Mesendoderm (in vitro differentiated cells): ENCODE measurements around the gene JPH2.
"Not testable (repeated sequence)": the region's sequence is repeated elsewhere in the genome, so short reads cannot be mapped to it uniquely, and the experiment has no call there.

Experiments
- DNase-seq: peaks from one replicate; pipeline ENCODE4 v3.0.0; 2013
- H2AK5ac ChIP-seq: 2 replicates; pipeline ENCODE4 v1.6.1; 2013; ENCODE audit warnings: low read length, inconsistent platforms
- H2BK120ac ChIP-seq: 2 replicates; pipeline ENCODE4 v1.6.1; 2013; ENCODE audit warnings: low read depth, mild to moderate bottlenecking, low read length, moderate library complexity, mixed read lengths
- H2BK15ac ChIP-seq: replicated peaks from 2 replicates; pipeline ENCODE4 v1.6.1; 2013; ENCODE audit warnings: low read depth, mild to moderate bottlenecking, moderate library complexity
- H2BK5ac ChIP-seq: 2 replicates; pipeline ENCODE4 v1.6.1; 2013; ENCODE audit warnings: low read length, inconsistent platforms
- H3K18ac ChIP-seq: 2 replicates; pipeline ENCODE4 v1.6.1; 2013; ENCODE audit warnings: mild to moderate bottlenecking, low read length, mixed read lengths
- H3K23ac ChIP-seq: one replicate; pipeline ENCODE4 v1.6.1; 2013; ENCODE audit warnings: low read length
- H3K27ac ChIP-seq: 2 replicates; pipeline ENCODE4 v1.5.1; 2013; ENCODE audit warnings: low read depth, mild to moderate bottlenecking, inconsistent platforms, low read length, moderate library complexity
- H3K27me3 ChIP-seq: 2 replicates; pipeline ENCODE4 v1.6.1; 2013; ENCODE audit warnings: low read length, control low read depth, mild to moderate bottlenecking, inconsistent platforms; ENCODE audit not compliant: insufficient read depth, poor library complexity
- H3K36me3 ChIP-seq: 2 replicates; pipeline ENCODE4 v1.6.1; 2013; ENCODE audit warnings: low read length, inconsistent platforms; ENCODE audit not compliant: control insufficient read depth, insufficient read depth
- H3K4ac ChIP-seq: one replicate; pipeline ENCODE4 v1.6.1; 2013; ENCODE audit warnings: low read depth, mild to moderate bottlenecking, low read length, moderate library complexity
- H3K4me1 ChIP-seq: 2 replicates; pipeline ENCODE4 v1.6.1; 2013; ENCODE audit warnings: low read depth, low read length, inconsistent platforms; ENCODE audit not compliant: control insufficient read depth
- H3K4me2 ChIP-seq: 2 replicates; pipeline ENCODE4 v1.6.1; 2013; ENCODE audit warnings: low read length
- H3K4me3 ChIP-seq: 2 replicates; pipeline ENCODE4 v1.5.1; 2013; ENCODE audit warnings: mild to moderate bottlenecking, low read length
- H3K56ac ChIP-seq: one replicate; pipeline ENCODE4 v1.6.1; 2013; ENCODE audit warnings: low read length
- H3K79me1 ChIP-seq: 2 replicates; pipeline ENCODE4 v1.6.1; 2013; ENCODE audit warnings: low read length, inconsistent platforms
- H3K79me2 ChIP-seq: 2 replicates; pipeline ENCODE4 v1.6.1; 2013; ENCODE audit warnings: mild to moderate bottlenecking, low read length; ENCODE audit not compliant: control insufficient read depth, insufficient read depth
- H3K9ac ChIP-seq: 2 replicates; pipeline ENCODE4 v1.6.1; 2013; ENCODE audit warnings: low read length, inconsistent platforms
- H4K5ac ChIP-seq: one replicate; pipeline ENCODE4 v1.6.1; 2013; ENCODE audit warnings: low read length
- H4K8ac ChIP-seq: one replicate; pipeline ENCODE4 v1.6.1; 2013; ENCODE audit warnings: low read depth, mild to moderate bottlenecking, control low read depth, low read length, moderate library complexity
- WGBS: extraction: QIAGEN DNeasy Blood & Tissue Kit; methylation state at CpG from one replicate; pipeline ENCODE4 v1.1.7; 2013; ENCODE audit warnings: low lambda C conversion rate, missing lambda C conversion rate; ENCODE audit not compliant: insufficient coverage; ENCODE audit errors: extremely low coverage; 5-methylcytosine and 5-hydroxymethylcytosine counted together

JPH2 gene

DNA sequence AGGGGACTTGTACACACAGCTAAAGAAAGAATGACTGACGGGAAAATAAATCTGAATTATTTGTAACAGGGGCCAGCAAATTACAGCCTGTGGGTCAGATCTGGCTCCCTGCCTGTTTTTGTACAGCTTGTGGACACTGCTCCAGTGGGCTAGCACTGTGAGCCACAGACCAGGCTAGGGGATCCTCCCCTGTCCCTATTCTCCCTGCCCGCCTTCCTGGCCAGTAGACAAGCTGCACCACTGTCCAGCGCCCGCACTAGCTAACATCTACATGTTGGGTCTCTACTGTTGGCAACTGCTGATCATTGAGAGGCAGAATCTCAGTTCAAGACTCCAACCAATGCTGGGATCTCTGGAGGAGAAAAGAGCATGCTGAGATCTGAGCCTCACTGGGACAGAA, 12.9 kb upstream of the JPH2 start:
- Histone ChIP-seq H3K4ac (no peak overlapping the region), H4K8ac (no peak overlapping the region), H3K4me1 (no peaks in the 10 kb centered on the region), H3K9ac (no peak overlapping the region), H3K23ac (no peak overlapping the region), H2BK15ac (no peak overlapping the region), H2BK120ac (no peak overlapping the region), H3K27me3 (no peaks in the 10 kb centered on the region), H3K18ac (no peak overlapping the region), H4K5ac (no peak overlapping the region), H3K79me2 (peaks cover 2% of the 10 kb centered on the region), H3K79me1 (peaks cover 3% of the 10 kb centered on the region), H3K27ac (no peak overlapping the region), H3K36me3 (peaks cover 4% of the 10 kb centered on the region), H3K4me2 (no peak overlapping the region), H2BK5ac (no peak overlapping the region), H2AK5ac (no peak overlapping the region), H3K56ac (no peak overlapping the region), H3K4me3 (no peak overlapping the region)
- WGBS: no CpG with 5 or more reads among the region's 4 CpGs
- DNase-seq: no peak

DNA sequence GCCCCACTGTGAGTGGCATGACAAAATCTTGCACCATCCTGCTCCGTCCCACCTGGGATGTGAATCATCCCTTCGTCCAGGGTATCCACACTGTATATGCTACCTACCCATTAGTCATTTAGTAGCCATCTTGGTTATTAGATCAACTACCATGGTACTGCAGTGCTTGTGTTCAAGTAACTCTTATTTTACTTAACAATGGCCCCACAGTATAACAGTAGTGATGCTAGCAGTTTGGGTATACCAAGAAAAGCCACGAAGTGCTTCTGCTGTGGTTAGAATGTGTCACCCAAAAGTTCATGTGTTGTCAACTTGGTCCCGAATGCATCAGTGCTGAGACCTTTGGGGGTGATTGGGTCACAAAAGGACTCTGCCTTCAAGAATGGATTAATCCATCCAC, 11.9 kb upstream of the JPH2 start:
- WGBS: no CpG with 5 or more reads among the region's 4 CpGs
- no peak overlapping the region for H2AK5ac ChIP-seq
- H3K23ac ChIP-seq: no peak overlapping the region
- H3K27ac ChIP-seq: no peak overlapping the region
- no peak overlapping the region for H4K5ac ChIP-seq
- no peak overlapping the region for H3K18ac ChIP-seq
- DNase-seq: no peak
- H3K4me3 ChIP-seq: no peak overlapping the region
- no peak overlapping the region for H3K9ac ChIP-seq
- H3K56ac ChIP-seq: no peak overlapping the region
- H3K4ac ChIP-seq: no peak overlapping the region
- H3K79me1 ChIP-seq: peaks cover 3% of the 10 kb centered on the region
- H3K36me3 ChIP-seq: peaks cover 4% of the 10 kb centered on the region
- no peaks in the 10 kb centered on the region for H3K27me3 ChIP-seq
- H3K4me1 ChIP-seq: no peaks in the 10 kb centered on the region
- peaks cover 2% of the 10 kb centered on the region for H3K79me2 ChIP-seq
- no peak overlapping the region for H2BK15ac ChIP-seq
- no peak overlapping the region for H4K8ac ChIP-seq
- H2BK120ac ChIP-seq: no peak overlapping the region
- H3K4me2 ChIP-seq: no peak overlapping the region
- H2BK5ac ChIP-seq: no peak overlapping the region

DNA sequence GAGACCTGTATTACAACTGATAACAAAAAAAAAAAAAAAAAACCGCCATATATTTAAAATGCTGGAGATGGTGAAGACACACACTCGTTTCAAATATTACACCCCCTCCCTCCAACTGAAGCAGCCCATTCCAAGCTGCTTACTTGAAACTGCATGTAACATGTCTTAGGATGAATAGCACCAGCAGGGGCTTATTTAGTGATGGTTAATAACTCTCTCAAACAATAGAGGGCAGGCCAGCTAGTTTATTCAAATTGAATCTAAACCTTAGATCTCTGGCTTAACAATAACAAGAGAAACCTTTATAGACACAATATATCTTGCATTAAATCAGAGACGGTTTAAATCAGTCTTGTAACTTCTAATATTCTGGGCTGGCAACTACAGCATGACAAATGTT, 9.3 kb upstream of the JPH2 start:
- Histone ChIP-seq H3K4ac (no peak overlapping the region), H3K4me3 (no peak overlapping the region), H3K4me2 (no peak overlapping the region), H2BK15ac (no peak overlapping the region), H3K56ac (no peak overlapping the region), H3K27ac (no peak overlapping the region), H3K27me3 (no peaks in the 10 kb centered on the region), H4K5ac (no peak overlapping the region), H3K79me1 (peaks cover 3% of the 10 kb centered on the region), H2BK5ac (no peak overlapping the region), H3K18ac (no peak overlapping the region), H3K4me1 (no peaks in the 10 kb centered on the region), H3K79me2 (peaks cover 2% of the 10 kb centered on the region), H2AK5ac (no peak overlapping the region), H3K36me3 (peaks cover 4% of the 10 kb centered on the region), H2BK120ac (no peak overlapping the region), H4K8ac (no peak overlapping the region), H3K9ac (no peak overlapping the region), H3K23ac (no peak overlapping the region)
- WGBS: no CpG with 5 or more reads among the region's 3 CpGs
- no peak for DNase-seq

DNA sequence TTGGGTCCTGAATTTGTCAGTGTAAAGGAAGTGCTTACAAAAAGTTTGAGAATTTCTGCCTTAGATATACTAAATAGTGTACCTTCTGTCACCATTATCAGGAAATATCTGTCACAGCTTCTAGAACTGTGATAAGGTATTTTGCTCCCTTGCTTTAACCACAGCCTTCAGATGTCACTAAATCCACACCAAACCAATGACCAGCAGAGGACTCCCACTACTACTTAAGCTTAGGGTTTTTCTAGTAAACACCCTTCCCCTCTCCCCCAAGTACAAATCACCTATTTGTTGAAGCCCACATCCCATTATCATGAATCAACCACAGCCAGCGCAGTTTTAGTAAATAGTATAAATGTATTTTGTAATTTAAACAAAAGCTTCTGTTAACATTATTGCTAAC, 8.6 kb upstream of the JPH2 start:
- WGBS: no CpG with 5 or more reads among the region's 1 CpG

GRCh38 chr20:44193801-44194200, 6.8 kb upstream of the JPH2 start:
- H3K4me1 ChIP-seq: no peaks in the 10 kb centered on the region
- no peak overlapping the region for H2BK120ac ChIP-seq
- no peaks in the 10 kb centered on the region for H3K79me2 ChIP-seq
- H3K18ac ChIP-seq: no peak overlapping the region
- WGBS: no CpG with 5 or more reads among the region's 2 CpGs
- no peak overlapping the region for H4K8ac ChIP-seq
- no peak overlapping the region for H3K27ac ChIP-seq
- H3K23ac ChIP-seq: no peak overlapping the region
- no peak overlapping the region for H4K5ac ChIP-seq
- H3K56ac ChIP-seq: no peak overlapping the region
- H3K4me2 ChIP-seq: no peak overlapping the region
- no peaks in the 10 kb centered on the region for H3K79me1 ChIP-seq
- no peak overlapping the region for H2BK15ac ChIP-seq
- no peak overlapping the region for H3K9ac ChIP-seq
- peaks cover 2% of the 10 kb centered on the region for H3K36me3 ChIP-seq
- H2BK5ac ChIP-seq: no peak overlapping the region
- H3K27me3 ChIP-seq: no peaks in the 10 kb centered on the region
- no peak for DNase-seq
- no peak overlapping the region for H2AK5ac ChIP-seq
- no peak overlapping the region for H3K4ac ChIP-seq
- H3K4me3 ChIP-seq: no peak overlapping the region

More for the DNA sequence above, 8.6 kb upstream of the JPH2 start:
- Histone ChIP-seq H3K36me3 (peaks cover 4% of the 10 kb centered on the region), H2BK15ac (no peak overlapping the region), H3K18ac (no peak overlapping the region), H3K4me1 (no peaks in the 10 kb centered on the region), H3K4ac (no peak overlapping the region), H2BK5ac (no peak overlapping the region), H2BK120ac (no peak overlapping the region), H3K4me2 (no peak overlapping the region), H3K23ac (no peak overlapping the region), H4K8ac (no peak overlapping the region), H2AK5ac (no peak overlapping the region), H4K5ac (no peak overlapping the region), H3K27ac (no peak overlapping the region), H3K9ac (no peak overlapping the region), H3K27me3 (no peaks in the 10 kb centered on the region), H3K4me3 (no peak overlapping the region), H3K56ac (no peak overlapping the region), H3K79me2 (peaks cover 2% of the 10 kb centered on the region), H3K79me1 (peaks cover 3% of the 10 kb centered on the region)
- DNase-seq: no peak

DNA sequence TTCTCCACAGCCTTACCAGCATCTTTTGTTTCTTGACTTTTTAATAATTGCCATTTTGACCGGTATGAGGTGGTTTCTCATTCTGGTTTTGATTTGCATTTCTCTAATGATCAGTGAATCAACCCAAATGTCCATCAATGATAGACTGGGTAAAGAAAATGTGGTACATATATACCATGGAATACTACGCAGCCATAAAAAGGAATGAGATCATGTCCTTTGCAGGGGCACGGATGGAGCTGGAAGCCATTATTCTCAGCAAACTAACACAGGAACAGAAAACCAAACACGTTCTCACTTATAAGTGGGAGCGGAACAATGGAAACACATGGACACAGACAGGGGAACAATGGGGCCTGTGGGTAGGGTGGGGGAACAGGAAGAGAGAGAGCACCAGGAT, 4.7 kb upstream of the JPH2 start:
- H3K79me2 ChIP-seq, H3K4me1 ChIP-seq, H3K4me3 ChIP-seq, H3K4me2 ChIP-seq, H3K27ac ChIP-seq, H3K4ac ChIP-seq, H2AK5ac ChIP-seq, H4K5ac ChIP-seq, H3K18ac ChIP-seq, H4K8ac ChIP-seq, H2BK5ac ChIP-seq, H3K9ac ChIP-seq, H2BK15ac ChIP-seq, H3K79me1 ChIP-seq, H2BK120ac ChIP-seq, H3K27me3 ChIP-seq, H3K36me3 ChIP-seq, H3K56ac ChIP-seq, DNase-seq, H3K23ac ChIP-seq: not testable (repeated sequence)
- WGBS: no CpG with 5 or more reads among the region's 5 CpGs
